GM13976 (cell line): ENCODE data around the gene MYH7B.

Experiments
- DNase-seq: peaks from one replicate; pipeline ENCODE4 v3.0.0; 2012; ENCODE audit warnings: low spot score
- CTCF ChIP-seq: IDR thresholded peaks from 2 replicates; pipeline ENCODE4 v1.5.1; 2012; ENCODE audit warnings: borderline replicate concordance, mild to moderate bottlenecking; ENCODE audit not compliant: insufficient read depth; ENCODE audit errors: extremely low read depth, missing control alignments, control extremely low read depth
- in situ Hi-C: fragments of 300-500 bp; cut with MboI; formaldehyde crosslinking; loops from one replicate; pipeline ENCODE4 v1.12.0; 2022; ENCODE audit warnings: low sequenced_read_pairs, mixed read lengths, inconsistent platforms; ENCODE audit not compliant: unreplicated experiment

Gene MYH7B

GRCh38 chr20:34927736-34928135 is 27.9 kb upstream of the MYH7B start:
- DNase-seq = no peak
- no peak for TF ChIP-seq CTCF
- in situ Hi-C loops = no loop called here

- DNase-seq = no peak
- TF ChIP-seq CTCF = no peak
- in situ Hi-C loops = no loop called here
Observed at GRCh38 chr20:34928411-34928810, 27.3 kb upstream of the MYH7B start.

DNA sequence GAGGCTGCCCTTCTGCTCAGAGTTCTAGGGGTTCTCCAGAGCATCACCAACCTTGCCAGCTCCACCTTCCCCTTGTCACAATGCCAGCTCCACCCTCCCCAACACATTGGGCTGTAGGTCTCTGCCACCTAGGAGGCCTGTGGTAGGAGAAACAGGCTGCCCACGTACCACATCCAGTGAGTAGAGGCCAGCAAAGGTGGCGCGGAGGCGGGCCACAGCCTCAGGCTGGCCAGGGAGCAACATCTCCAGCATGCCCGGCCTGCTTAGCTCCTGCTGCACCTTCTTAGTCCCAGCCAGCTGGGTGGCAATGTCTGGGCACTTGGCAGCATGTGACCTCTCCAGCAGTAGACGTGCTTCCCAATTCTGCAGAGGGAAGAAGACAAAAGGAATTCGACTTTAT is 23.9 kb upstream of the MYH7B start:
- no peak for DNase-seq
- in situ Hi-C loops = no loop called here
- no peak for TF ChIP-seq CTCF

- no peak for DNase-seq
- in situ Hi-C loops = no loop called here
- TF ChIP-seq CTCF = no peak
Observed at GRCh38 chr20:34938466-34939163, 17.1 kb upstream of the MYH7B start.

GRCh38 chr20:34940081-34940481 is 15.6 kb upstream of the MYH7B start:
- in situ Hi-C loops = no loop called here
- TF ChIP-seq CTCF = no peak
- DNase-seq = no peak

- DNase-seq = no peak
- in situ Hi-C loops = no loop called here
- no peak for TF ChIP-seq CTCF
Observed at GRCh38 chr20:34941226-34941625, 14.4 kb upstream of the MYH7B start.
